ENCODE measurements around the gene FANCM.

- TF ChIP-seq CTCF (IDR thresholded peaks at IDR 0.05), result no peak
- TF ChIP-seq POLR2A (IDR thresholded peaks at IDR 0.05), result peak in 1 of 2 donors; percentile 69
Observed at GRCh38 chr14:45134051-45134958, 1.4 kb upstream of the FANCM start, which contains the start of gene FKBP3.
